GM18508 (cell line): Measurements from ENCODE around the gene ZNF609.

Experiments
- ATAC-seq: cut with Tn5 transposase; IDR thresholded peaks from one replicate; pipeline ENCODE4 v1.9.1; 2021; ENCODE audit warnings: moderate number of reproducible peaks; ENCODE audit not compliant: insufficient read depth, unreplicated experiment

The ZNF609 gene

GRCh38 chr15:64535460-64536243 lies 75.3 kb downstream of the ZNF609 start:
- ATAC-seq, result no peak

DNA sequence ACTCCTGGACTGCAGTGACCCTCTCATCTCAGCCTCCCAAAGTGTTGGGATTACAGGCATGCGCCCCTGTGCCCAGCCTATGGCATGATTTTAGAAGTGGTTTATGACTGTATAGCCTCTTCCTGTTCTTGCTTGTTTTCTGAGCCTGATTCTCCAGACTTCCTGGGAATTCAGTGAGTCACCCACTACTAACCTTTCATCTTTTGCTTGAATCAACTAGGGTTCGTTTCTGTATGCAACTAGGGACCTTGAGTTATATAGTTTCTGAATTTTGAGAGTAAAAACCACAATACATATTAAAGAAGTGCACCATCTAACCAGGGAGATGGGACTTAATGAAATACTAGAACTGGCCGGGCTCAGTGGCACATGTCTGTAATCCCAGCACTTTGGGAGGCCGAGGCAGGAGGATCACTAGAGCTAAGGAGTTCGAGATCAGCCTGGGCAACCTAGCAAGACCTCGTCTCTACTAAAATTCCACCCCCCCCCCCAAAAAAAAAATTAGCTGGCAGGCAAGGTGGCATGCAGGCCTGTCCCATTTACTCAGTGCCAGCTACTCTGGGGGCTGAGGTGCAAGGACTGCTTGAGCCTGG lies 76.0 kb downstream of the ZNF609 start:
- no peak for ATAC-seq

GRCh38 chr15:64542091-64542490 lies 81.7 kb downstream of the ZNF609 start:
- ATAC-seq, result no peak

DNA sequence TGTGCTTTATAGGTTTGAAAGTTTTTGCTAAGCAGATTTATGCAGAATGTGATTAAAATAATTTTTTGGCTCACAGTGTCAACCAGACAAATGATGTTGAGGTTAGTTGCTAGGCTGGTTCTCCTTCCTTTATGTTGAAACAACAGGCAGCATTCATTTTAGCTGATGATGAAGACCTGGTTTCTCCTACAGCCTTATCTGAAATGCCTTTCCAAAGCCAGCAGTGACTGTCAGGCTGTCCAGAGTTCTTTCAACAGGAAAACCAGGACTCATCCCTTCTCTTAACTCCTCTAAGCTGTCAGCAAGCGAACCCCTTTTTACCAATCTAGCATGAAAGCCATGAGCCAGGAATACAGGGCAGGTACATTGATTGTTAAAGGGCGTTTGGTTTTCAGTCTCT lies 84.1 kb downstream of the ZNF609 start:
- no peak for ATAC-seq

DNA sequence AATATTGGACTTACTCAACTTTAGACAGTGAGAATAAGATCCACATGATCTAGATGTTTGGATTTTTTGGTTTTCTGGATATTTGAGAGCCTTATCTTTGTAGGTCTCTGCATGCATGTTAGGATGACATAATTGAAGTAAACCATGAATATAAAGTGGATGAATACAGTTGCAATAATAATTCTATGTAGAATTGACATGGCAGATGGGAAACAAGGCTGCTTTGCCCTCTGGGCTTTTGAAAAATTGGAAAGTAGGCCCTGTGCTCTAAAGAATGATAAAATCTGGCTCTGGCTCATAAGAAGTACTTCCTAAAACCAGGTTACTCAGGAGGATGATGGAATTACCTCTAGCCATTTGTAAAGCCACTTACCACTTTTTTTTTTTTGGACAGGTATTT lies 86.9 kb downstream of the ZNF609 start:
- ATAC-seq, result no peak

GRCh38 chr15:64548235-64548634 lies 87.9 kb downstream of the ZNF609 start:
- ATAC-seq, result no peak

DNA sequence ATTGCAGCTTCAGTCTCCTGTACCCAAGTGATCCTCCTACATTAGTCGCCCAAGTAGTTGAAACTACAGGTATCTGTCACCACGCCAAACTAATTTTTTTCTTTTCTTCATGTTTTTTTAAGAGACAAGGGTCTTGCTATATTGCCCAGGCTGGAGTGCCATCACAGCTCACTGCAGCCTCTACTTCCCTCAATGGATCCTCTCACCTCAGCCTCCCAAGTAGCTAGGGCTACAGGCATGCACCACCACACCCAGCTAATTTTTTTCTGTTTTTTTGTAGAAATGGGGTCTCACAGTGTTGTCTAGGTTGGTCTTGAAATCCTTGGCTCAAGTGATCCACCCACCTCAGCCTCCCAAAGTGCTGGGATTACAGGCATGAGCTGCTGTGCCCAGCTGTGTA lies 89.5 kb downstream of the ZNF609 start:
- no peak for ATAC-seq

DNA sequence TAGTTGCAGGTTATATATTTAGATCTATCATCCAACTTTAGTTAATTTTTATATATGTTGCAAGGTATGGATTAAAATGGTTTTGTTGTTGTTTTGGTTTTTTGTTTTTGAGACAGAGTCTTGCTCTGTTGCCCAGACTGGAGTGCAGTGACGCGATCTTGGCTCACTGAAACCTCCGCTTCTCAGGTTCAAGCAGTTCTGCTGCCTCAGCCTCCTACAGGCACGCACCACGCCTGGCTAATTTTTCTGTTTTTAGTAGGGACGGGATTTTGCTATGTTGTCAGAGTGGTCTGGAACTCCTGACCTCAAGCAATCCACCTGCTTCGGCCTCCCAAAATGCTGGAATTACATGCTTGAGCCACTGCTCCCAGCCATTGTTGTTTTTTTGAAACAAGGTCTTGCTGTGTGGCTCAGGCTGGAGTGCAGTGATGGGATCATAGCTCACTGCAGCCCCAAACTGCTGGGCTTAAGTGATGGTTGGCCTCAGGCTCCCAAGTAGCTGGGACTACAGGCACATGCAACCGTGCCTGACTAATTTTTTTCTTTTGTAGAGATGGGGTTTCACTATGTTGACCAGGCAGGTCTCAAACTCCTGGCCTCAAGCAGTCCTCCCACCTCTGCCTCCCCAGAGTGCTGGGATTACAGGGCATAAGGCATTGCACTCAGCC lies 92.0 kb downstream of the ZNF609 start:
- ATAC-seq, result no peak

GRCh38 chr15:64558460-64559179 lies 98.2 kb downstream of the ZNF609 start:
- ATAC-seq, result no peak

- no peak for ATAC-seq
Measured at GRCh38 chr15:64559243-64559642, 98.9 kb downstream of the ZNF609 start.

DNA sequence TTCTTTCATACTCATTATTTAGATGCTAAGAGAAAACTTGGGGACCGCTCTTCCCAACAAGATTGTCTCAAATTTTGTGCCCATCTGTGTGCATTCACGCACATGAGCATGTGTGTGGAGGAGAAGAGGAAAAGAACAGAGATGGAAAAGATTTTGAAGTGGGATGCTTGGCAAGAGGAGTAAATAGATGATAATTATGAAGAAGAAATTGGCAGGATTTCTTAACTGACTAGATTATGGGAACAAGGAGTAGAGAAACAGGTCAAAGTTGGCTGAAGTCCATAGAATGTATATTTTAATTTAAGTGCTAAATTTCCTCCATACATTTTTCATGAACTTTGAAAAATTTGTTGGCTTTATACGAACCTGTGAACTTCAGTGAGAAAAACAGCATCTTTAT lies 100.1 kb downstream of the ZNF609 start:
- ATAC-seq, result no peak

- ATAC-seq, result no peak
Measured at GRCh38 chr15:64560998-64561397, 100.6 kb downstream of the ZNF609 start.

GRCh38 chr15:64562003-64562640 lies 101.7 kb downstream of the ZNF609 start:
- ATAC-seq, result no peak

DNA sequence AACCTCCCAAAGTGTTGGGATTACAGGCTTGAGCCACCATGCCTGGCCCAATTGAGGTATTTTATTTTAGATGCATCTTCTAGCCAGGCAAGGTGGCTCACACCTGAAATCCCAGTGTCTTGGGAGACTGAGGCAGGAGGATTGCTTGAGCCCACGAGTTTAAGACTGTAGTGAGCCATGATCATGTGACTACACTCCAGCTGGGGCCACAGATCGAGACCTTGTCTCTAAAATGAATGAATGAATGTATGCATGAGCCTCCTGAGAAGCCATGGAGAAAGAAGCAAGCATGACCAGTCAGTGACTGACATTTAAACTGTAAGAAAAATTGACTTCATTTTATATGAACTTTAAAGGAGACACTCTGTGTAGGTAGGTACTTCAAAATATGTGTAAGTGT lies 105.7 kb downstream of the ZNF609 start:
- no peak for ATAC-seq

DNA sequence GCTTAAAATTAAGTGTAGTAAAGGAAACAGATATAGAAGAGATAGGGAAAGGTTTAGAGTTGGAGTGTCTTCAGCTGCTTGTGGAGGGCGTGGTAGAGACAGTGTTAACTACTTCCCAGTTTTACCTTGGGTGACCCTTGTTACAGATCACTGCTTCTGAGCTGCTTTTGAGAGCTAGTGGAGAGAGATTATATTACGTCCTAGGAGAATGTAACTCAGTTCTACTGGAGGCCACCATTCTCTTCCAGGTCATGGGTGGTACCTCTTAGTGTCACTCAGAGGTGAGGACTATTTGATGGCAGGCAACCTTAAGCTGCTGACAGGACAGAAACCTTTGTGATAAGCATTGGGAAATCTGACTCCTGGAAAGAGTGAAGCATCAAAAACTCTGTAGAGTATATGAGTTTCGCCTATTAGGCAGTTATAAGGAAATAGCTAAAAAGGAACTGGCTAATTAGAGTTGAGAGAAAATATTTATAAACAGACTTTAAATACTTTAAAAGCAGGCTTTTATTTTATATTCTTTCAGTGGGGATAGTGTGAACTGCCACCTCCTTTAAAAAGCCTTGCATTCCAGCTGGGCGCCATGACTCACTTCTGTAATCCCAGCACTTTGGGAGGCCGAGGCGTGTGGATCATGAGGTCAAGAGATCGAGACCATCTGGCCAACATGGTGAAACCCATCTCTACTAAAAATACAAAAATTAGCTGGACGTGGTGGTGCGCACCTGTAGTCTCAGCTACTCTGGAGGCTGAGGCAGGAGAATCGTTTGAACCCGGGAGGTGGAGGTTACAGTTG lies 106.5 kb downstream of the ZNF609 start:
- no peak for ATAC-seq

DNA sequence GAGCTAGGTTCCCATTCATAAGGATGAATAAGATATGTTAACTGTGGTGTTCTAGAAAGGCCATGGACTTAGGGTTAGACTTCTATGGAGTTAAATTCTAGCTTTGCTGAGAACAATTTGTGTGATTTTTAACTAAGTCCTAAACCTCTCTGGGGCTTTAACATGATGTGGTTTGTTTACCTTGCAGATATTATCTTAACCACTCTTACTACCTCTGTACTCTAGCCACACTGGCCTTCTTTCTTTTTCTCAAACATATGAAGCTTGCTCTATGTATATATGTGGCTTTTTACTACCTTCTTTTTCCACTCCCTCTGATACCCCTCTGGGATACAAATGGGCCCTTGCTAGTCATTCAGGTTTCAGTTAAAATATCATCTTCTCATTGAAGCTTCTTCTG lies 108.4 kb downstream of the ZNF609 start:
- ATAC-seq, result no peak

GRCh38 chr15:64571857-64572291 lies 111.5 kb downstream of the ZNF609 start:
- ATAC-seq, result no peak

- ATAC-seq, result no peak
Measured at GRCh38 chr15:64572856-64573255, 112.5 kb downstream of the ZNF609 start.

- ATAC-seq, result no peak
Measured at GRCh38 chr15:64574301-64575017, 114.1 kb downstream of the ZNF609 start.
